Nucleus accumbens (tissue), 56 donors: ENCODE data around the gene ENOPH1.

Source experiments
- DNase-seq, 56 donors: peaks; one replicate each; lab custom pipeline; 2025; lab: John Stamatoyannopoulos, UW

ENOPH1 gene

DNA sequence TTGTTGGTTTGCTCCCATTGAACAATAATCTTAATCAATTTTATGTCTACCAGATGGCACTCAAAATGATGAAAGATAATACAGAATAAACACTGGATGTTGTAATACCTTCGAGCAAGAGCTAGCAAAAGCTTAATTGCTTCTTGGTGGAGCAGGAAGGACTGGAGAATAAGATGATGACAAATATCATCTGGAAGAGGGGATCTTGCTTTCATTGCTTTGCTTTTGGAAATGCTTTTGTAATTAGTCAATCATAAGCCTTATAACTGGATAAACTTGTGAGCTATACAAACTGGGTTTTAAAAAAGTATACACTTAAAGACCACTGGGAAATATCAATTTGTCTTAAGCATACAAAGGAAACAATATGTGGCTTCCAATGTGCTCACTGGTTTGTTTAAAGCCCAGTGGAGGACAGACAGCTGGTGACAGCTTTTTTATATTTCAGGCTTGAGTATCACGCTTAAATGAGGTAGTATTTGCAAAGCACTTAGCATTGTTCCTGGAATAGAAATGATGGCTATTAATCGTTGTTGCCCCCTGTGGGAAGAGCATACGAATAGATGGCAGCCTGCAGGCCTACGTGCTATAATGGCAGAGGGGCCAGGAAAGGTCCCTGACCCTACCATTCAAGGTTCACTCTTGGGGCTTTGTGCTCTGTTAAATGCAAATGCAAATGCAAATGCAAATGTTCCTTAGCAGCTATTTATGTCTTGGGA is 70.2 kb downstream of the ENOPH1 start:
- no peak for DNase-seq

DNA sequence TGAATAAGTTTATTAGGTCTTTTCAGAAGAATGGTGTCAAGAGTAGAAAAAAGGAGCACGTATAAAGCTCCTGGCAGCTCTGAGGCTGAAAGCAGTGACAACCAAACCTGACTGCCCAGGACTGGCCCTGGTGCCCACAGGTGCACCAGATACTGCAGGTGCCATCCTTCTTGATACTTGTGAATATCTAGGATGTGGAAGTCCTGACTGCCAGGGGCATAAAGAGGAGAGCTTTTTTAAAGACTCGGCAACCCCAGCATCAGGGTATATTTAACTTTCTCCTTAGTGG is 70.7 kb downstream of the ENOPH1 start:
- DNase-seq: no peak

DNA sequence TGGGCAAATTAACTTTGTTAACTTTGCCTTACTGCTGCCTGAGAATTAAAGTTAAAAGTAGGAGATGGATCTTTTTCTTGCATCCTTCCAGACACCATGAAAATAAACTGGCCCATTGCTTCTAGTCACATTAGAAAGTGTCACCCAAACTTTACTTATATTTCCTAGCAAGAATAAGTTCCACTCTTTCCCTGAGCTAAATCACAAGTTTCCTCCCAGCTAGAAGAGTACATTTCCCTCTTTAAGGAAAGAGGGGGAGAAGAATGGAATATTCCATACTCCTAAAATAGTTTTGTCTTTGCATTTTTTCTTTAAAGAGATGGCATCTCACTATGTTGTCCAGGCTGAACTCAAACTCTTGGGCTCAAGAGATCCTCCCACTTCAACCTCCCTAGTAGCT is 77.6 kb downstream of the ENOPH1 start:
- no peak for DNase-seq

DNA sequence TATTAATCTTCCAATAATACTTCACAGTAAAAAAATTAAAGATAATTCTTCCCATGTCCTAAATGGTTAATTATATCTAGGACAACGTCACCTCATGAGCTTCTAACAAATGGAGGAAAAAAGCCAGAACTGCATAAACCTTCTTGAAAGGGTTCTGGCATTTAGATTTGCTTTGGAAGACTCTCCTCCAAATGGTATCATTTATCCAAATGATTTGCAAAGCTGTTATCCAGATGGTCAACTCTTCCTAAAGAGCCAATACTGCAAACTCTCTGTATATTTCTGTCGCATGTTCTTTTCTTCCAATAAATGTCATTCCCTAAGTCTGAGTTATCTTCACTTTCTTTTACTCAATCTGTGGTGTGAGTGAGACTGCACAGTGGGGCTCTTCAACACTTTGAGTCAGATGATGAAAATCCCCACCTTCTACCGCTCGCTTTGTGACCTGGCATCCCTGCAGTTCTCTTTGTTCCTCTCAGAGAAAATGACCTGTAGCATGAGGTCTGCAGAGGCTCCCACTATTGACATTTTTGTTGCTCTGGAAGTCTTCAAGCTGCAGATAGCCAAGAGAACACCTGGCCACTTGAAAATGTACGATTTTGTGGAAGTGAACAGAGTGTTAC is 78.5 kb downstream of the ENOPH1 start:
- no peak for DNase-seq

DNA sequence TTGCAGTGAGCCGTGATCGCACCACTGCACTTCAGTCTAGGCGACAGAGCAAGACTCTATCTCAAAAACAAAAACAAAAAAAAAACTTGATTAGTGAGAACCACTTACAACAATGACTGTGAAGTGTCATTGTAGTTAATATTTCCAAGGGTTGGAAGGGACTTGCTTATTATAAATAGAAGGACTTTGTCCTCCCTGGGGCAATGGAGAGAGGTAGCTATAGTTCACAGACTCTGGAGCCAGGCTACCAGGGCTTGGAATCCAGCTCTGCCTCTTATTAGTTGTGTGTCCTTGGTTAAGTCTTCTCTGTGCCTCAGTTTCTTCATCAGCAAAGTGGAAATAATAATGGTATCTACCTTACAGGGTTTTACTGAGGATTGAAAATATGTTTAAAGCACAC is 79.8 kb downstream of the ENOPH1 start:
- no peak for DNase-seq
